GM06990 (cell line): ENCODE data around the gene BTAF1.

Experiments
- DNase-seq: peaks from one replicate; pipeline ENCODE4 v3.0.0-alpha.2; 2011; ENCODE audit not compliant: insufficient read length; ENCODE audit errors: extremely low read depth
- H3K27me3 ChIP-seq: replicated peaks from 2 replicates; pipeline ENCODE4 v1.6.0; 2011; ENCODE audit warnings: low read length; ENCODE audit not compliant: control insufficient read depth, insufficient read depth
- H3K36me3 ChIP-seq: 2 replicates; pipeline ENCODE4 v1.5.1; 2011; ENCODE audit warnings: low read length; ENCODE audit not compliant: control insufficient read depth, insufficient read depth
- H3K4me3 ChIP-seq: replicated peaks from 2 replicates; pipeline ENCODE4 v1.5.1; 2011; ENCODE audit warnings: low read depth, mild to moderate bottlenecking, control low read depth, low read length
- CTCF ChIP-seq: IDR thresholded peaks from 2 replicates; pipeline ENCODE4 v1.5.1; 2011; ENCODE audit warnings: low read length, control low read depth, mild to moderate bottlenecking, inconsistent platforms; ENCODE audit not compliant: insufficient read depth, poor library complexity, severe bottlenecking

The BTAF1 gene

GRCh38 chr10:91975438-91975837 is 51.9 kb downstream of the BTAF1 start:
- no peak overlapping the region for H3K4me3 ChIP-seq
- H3K27me3 ChIP-seq = no peaks in the 10 kb centered on the region
- no peak for DNase-seq
- H3K36me3 ChIP-seq = peaks cover under 1% of the 10 kb centered on the region
- TF ChIP-seq CTCF = no peak

- Histone ChIP-seq H3K4me3 (no peak overlapping the region), H3K27me3 (no peaks in the 10 kb centered on the region), H3K36me3 (no peaks in the 10 kb centered on the region; the same call in none of the 2 replicates)
- DNase-seq = no peak
- no peak for TF ChIP-seq CTCF
Measured at GRCh38 chr10:91976317-91977051, 52.9 kb downstream of the BTAF1 start.

GRCh38 chr10:91977491-91977890 is 53.9 kb downstream of the BTAF1 start:
- H3K4me3 ChIP-seq = no peak overlapping the region
- H3K36me3 ChIP-seq = peaks cover 2% of the 10 kb centered on the region
- H3K27me3 ChIP-seq = no peaks in the 10 kb centered on the region
- TF ChIP-seq CTCF = no peak
- no peak for DNase-seq

- H3K4me3 ChIP-seq = no peak overlapping the region
- no peaks in the 10 kb centered on the region for H3K27me3 ChIP-seq
- no peak for TF ChIP-seq CTCF
- peaks cover 5% of the 10 kb centered on the region for H3K36me3 ChIP-seq
- DNase-seq = no peak
Measured at GRCh38 chr10:91978585-91978984, 55.0 kb downstream of the BTAF1 start.

- no peak for DNase-seq
- TF ChIP-seq CTCF = no peak
- no peaks in the 10 kb centered on the region for H3K27me3 ChIP-seq
- H3K36me3 ChIP-seq = peaks cover 5% of the 10 kb centered on the region
- no peak overlapping the region for H3K4me3 ChIP-seq
Measured at GRCh38 chr10:91980319-91980718, 56.7 kb downstream of the BTAF1 start.

- TF ChIP-seq CTCF = no peak
- no peak for DNase-seq
- Histone ChIP-seq H3K36me3 (peaks cover 5% of the 10 kb centered on the region), H3K27me3 (no peaks in the 10 kb centered on the region), H3K4me3 (no peak overlapping the region)
Measured at GRCh38 chr10:91983416-91983815, 59.8 kb downstream of the BTAF1 start.
